Neutrophil (primary cell): ENCODE data around the gene NUDT14.
A peak's percentile ranks its signal among the peaks of the same experiment; 100 is the strongest.

Source experiments
- H3K27ac ChIP-seq: fragments of 200-600 bp; sonication (generic); 2 replicates; pipeline ENCODE4 v1.5.1; 2016; ENCODE audit warnings: mild to moderate bottlenecking, moderate library complexity
- H3K27me3 ChIP-seq: fragments of 200-600 bp; sonication (generic); 2 replicates; pipeline ENCODE4 v1.6.0; 2016; ENCODE audit warnings: mild to moderate bottlenecking
- H3K36me3 ChIP-seq: fragments of 200-600 bp; sonication (generic); 2 replicates; pipeline ENCODE4 v1.5.1; 2017
- H3K4me1 ChIP-seq, 2 experiments: fragments of 200-600 bp in 1 of 2; sonication (generic) in 1 of 2; 1 replicate in 1 of 2; 2 replicates in 1 of 2; pipeline versions ENCODE4 v1.5.1 to v1.6.1; 2013 to 2016; ENCODE audit warnings: low read depth in 1 of 2, low read length in 1 of 2, mild to moderate bottlenecking in 1 of 2, moderate library complexity in 1 of 2; ENCODE audit not compliant: control insufficient read depth in 1 of 2, insufficient read depth in 1 of 2
- H3K4me3 ChIP-seq, 2 experiments: fragments of 200-600 bp in 1 of 2; sonication (generic) in 1 of 2; 1 replicate in 1 of 2; 2 replicates in 1 of 2; pipeline ENCODE4 v1.5.1; 2013 to 2016; ENCODE audit warnings: low read depth in 1 of 2, low read length in 1 of 2, mild to moderate bottlenecking in 1 of 2, moderate library complexity in 1 of 2
- H3K9me3 ChIP-seq: fragments of 200-600 bp; sonication (generic); 2 replicates; pipeline ENCODE4 v1.5.1; 2016
- TF ChIP-seq, protein P1 (sequence below): fragments of 200-600 bp; sonication (generic); IDR thresholded peaks from 2 replicates; pipeline ENCODE4 v1.5.1; 2016; ENCODE audit warnings: antibody characterized with exemption

The NUDT14 gene

DNA sequence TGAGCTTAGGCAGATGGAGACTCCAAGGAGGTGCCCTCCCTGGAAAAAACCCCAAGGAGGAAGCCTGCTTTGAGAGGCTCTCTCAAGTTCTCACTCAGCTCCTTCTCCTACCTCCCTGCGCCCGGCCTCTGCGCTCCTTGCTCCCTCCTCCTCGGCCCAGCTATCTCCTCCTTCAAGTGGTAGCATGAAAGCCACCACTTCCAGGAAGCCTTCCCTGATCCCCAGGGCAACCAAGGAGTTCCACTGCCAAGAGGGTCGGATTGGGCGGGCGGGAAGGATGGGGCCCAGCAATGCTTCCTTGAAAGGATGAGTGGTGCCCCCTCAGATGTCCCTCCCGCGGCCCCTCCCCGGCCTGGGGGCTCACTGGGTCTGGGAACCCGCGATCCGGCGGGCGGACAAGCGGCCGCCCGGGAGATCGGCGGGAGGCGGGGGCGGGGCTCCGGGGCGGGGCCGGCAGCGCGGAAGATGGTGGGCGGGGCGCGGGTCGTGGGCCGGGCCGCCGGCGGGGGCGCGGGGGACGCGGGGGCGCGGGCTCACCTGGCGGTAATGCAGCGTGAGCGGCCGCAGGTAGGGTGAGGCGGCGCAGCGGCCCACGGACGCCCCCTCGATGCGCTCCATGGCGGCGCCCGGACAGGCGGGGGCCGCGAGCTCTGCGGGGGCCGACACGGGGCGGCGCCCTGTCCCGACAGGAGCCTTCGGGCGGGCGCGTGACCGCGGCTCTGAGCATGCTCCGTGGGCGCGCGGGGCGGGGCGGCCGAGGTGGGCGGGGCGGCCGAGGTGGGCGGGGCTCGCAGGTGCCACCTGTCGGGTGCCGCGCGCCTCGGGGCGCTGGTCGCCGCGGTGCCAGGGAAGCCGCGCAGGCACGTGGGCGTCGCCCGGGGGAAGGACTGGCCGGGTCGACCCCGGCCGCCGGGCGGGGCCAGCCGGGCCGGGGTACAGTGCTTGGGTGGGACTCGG is at the start of gene NUDT14:
NUDT14 (minus strand) TSS at position 721 of the 957 bp plus-strand sequence; CDS start at position 618, 103 bp downstream.
- H3K36me3 ChIP-seq, result no peaks in the 10 kb centered on the region
- TF ChIP-seq, protein P1, sequence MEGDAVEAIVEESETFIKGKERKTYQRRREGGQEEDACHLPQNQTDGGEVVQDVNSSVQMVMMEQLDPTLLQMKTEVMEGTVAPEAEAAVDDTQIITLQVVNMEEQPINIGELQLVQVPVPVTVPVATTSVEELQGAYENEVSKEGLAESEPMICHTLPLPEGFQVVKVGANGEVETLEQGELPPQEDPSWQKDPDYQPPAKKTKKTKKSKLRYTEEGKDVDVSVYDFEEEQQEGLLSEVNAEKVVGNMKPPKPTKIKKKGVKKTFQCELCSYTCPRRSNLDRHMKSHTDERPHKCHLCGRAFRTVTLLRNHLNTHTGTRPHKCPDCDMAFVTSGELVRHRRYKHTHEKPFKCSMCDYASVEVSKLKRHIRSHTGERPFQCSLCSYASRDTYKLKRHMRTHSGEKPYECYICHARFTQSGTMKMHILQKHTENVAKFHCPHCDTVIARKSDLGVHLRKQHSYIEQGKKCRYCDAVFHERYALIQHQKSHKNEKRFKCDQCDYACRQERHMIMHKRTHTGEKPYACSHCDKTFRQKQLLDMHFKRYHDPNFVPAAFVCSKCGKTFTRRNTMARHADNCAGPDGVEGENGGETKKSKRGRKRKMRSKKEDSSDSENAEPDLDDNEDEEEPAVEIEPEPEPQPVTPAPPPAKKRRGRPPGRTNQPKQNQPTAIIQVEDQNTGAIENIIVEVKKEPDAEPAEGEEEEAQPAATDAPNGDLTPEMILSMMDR, result no peak
- peak within 1 kb of the TSS; percentile 39 to 50 for H3K4me3 ChIP-seq
- no peaks in the 10 kb centered on the region for H3K9me3 ChIP-seq
- peaks cover 98% of the 10 kb centered on the region for H3K27me3 ChIP-seq
- H3K27ac ChIP-seq, result no peak within 1 kb of the TSS
- peaks cover 4 to 7% of the 10 kb centered on the region in 2 experiments for H3K4me1 ChIP-seq

DNA sequence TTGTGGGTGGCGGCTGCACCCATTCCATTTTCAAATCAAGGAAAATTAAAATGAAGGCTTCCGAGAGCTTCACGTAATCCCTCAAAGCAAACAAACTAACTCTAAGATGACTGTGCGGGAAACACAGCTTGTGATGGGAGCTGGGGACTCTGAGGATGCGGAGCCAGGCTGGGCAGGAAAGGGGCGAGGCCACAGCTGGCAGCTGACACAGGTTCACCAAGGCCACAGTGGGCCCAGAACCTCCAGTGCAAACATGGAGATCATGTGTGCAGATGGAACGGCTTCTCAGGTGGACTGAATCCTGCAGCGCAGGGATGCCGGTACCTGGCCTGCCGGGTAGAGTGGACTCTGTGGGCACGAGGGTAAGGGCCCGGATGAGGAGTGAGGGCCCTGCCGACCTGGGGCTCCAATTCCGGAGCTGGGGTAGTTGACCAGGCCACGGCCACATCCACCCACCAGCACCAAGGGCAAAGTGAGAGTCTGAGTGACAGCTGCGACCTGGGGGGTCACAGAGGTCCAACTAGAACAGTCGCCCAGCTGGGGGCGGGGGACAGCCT is 48.1 kb upstream of the NUDT14 start:
- H3K27ac ChIP-seq, result no peak overlapping the region
- H3K36me3 ChIP-seq, result peaks cover 16% of the 10 kb centered on the region
- no peak overlapping the region for H3K4me3 ChIP-seq
- TF ChIP-seq, protein P1, result no peak
- no peaks in the 10 kb centered on the region for H3K27me3 ChIP-seq
- H3K9me3 ChIP-seq, result no peaks in the 10 kb centered on the region
- no peaks in the 10 kb centered on the region for H3K4me1 ChIP-seq

DNA sequence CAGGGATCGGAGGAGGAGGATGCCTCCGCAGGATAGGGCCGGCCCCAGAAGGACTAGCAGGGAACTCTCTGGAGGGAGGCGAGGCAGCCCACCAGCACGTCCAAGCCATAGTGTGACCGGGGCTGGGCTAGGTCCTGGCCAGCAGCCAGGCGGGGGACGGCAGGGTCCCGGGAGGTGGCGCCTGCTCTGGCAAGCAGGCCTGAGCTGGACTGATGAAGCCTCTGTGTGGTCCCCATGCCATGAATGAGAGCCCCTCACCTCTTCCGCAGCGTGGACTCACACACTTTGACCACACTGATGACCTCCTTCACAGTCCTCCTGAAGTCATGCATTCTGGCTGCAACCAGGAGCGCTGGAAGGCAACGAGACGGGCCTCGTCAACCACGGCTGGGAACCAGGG is 47.5 kb upstream of the NUDT14 start:
- H3K4me1 ChIP-seq, result no peaks in the 10 kb centered on the region
- peaks cover 16% of the 10 kb centered on the region for H3K36me3 ChIP-seq
- TF ChIP-seq, protein P1, result no peak
- no peaks in the 10 kb centered on the region for H3K9me3 ChIP-seq
- no peaks in the 10 kb centered on the region for H3K27me3 ChIP-seq
- no peak overlapping the region for H3K4me3 ChIP-seq
- no peak overlapping the region for H3K27ac ChIP-seq

DNA sequence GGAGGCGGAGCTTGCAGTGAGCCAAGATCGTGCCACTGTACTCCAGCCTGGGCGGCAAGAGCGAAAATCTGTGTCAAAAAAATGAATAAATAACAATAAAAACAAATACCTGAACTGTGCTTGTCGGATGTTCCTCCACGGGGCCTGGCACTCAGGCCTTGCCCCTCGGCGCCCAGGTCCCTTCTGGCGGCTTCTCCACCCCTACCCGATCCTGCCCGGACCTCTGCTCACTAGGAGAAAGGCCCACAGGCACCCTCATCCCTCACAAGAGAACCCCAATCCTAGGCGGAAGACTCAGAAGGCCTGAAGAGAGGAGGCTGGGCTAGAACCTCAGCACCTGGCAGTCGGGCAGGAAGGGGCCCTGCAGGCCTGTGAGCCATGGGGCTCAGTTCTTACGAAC is 46.2 kb upstream of the NUDT14 start:
- Histone ChIP-seq H3K4me1 (no peaks in the 10 kb centered on the region), H3K27ac (no peak overlapping the region), H3K27me3 (no peaks in the 10 kb centered on the region), H3K36me3 (peaks cover 23% of the 10 kb centered on the region), H3K4me3 (no peak overlapping the region), H3K9me3 (no peaks in the 10 kb centered on the region)
- TF ChIP-seq, protein P1, result no peak

DNA sequence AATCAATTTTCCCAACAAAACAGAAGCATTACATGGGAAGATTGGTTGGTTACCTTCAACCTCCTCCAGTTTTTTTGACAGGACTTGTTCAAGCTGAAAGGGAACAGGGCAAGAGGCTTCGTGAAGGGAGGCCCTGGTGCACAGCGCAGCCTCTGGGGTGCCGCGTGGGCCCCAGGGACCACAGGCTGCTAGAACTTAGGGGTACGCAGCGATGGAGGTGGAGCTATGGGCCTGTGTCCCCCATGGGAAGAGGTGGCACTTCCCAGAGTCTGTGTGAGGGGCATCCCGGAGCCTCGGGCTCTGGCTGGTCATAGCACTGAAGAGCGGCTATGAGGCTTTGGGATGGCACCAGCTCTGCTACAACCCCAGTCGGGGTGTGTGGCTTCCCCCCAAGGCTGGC is 45.1 kb upstream of the NUDT14 start:
- Histone ChIP-seq H3K4me3 (no peak overlapping the region), H3K27me3 (no peaks in the 10 kb centered on the region), H3K4me1 (no peaks in the 10 kb centered on the region), H3K27ac (no peak overlapping the region), H3K36me3 (peaks cover 28% of the 10 kb centered on the region), H3K9me3 (no peaks in the 10 kb centered on the region)
- TF ChIP-seq, protein P1, result no peak
